K562 (cell line): ENCODE measurements around the gene ACTR1B. TPM values are rescaled to one million over a fixed set of nuclear protein-coding genes. Genes with fewer than 3 reads are reported as not detected.

ENCODE experiments used
- ELF2 ChIP-seq: fragments of 250-450 bp; sonication (Bioruptor Pico); IDR thresholded peaks from 2 replicates; pipeline ENCODE4 v1.5.0; 2021; ENCODE audit warnings: mild to moderate bottlenecking
- KAT2B ChIP-seq: IDR thresholded peaks from one replicate; pipeline ENCODE4 v1.6.1; 2012; ENCODE audit warnings: low read depth, mild to moderate bottlenecking, control low read depth, inconsistent platforms, low read length, moderate library complexity
- KDM5B ChIP-seq: fragments of 200-600 bp; sonication (generic); IDR thresholded peaks from 2 replicates; pipeline ENCODE4 v1.6.1; 2012; ENCODE audit warnings: low read depth, mild to moderate bottlenecking, moderate library complexity, low read length, control low read depth, inconsistent platforms; ENCODE audit not compliant: insufficient replicate concordance
- RFX7 ChIP-seq: fragments of 250-450 bp; sonication (Bioruptor Pico); IDR thresholded peaks from 2 replicates; pipeline ENCODE4 v1.5.1; 2021; ENCODE audit warnings: mild to moderate bottlenecking
- WHSC1 ChIP-seq: IDR thresholded peaks from one replicate; pipeline ENCODE4 v1.6.1; 2012; ENCODE audit warnings: low read length, control low read depth, inconsistent platforms
- ZNF785 ChIP-seq: fragments of 250-450 bp; sonication (Bioruptor Pico); IDR thresholded peaks from 2 replicates; pipeline ENCODE4 v1.4.0; 2020; ENCODE audit warnings: mild to moderate bottlenecking
- polyA plus RNA-seq, 8 experiments: library from polyadenylated mRNA; depleted of rRNA in 4 of 8; stranded (reverse) in 5 of 8; unstranded in 3 of 8; fragments of >200 nt; fragmentation: Nextera tagmentation in 2 of 8; fragmentation: Illumina TruSeq in 1 of 8; extraction: Ambion mirVana in 2 of 8; extraction: Trizol in 1 of 8; gene quantifications; 2 replicates each; pipeline versions ENCODE4 v1.2.1 to v1.2.3, GENCODE V29; 2011 to 2014; ENCODE audit warnings: inconsistent platforms in 1 of 8, missing spikeins in 1 of 8
- total RNA-seq, 7 experiments: library from RNA; depleted of rRNA in 6 of 7; stranded (reverse); fragments of >200 nt in 6 of 7; fragmentation: Illumina TruSeq in 2 of 7; extraction: Trizol in 2 of 7; gene quantifications; 2 replicates each; pipeline versions ENCODE4 v1.2.1 to v1.2.3, GENCODE V29; 2011 to 2021; ENCODE audit warnings: low replicate concordance in 1 of 7
- TF ChIP-seq, protein P1 (sequence below), 2 experiments: fragments of 450-650 bp in 1 of 2; sonication (generic) in 1 of 2; formaldehyde crosslinking in 1 of 2; IDR thresholded peaks; 2 replicates each; pipeline versions ENCODE4 v1.7.1 to v1.9.0; 2016 to 2022; ENCODE audit warnings: inconsistent platforms in 1 of 2, mild to moderate bottlenecking in 1 of 2, missing genetic modification reagents in 1 of 2
- TF ChIP-seq, protein P2 (sequence below): fragments of 200-800 bp; sonication (Bioruptor generic); IDR thresholded peaks from 2 replicates; pipeline ENCODE4 v1.6.1; 2017; ENCODE audit warnings: missing genetic modification characterization, missing compliant biosample characterization
- TF ChIP-seq, protein P3 (sequence below), 2 experiments: IDR thresholded peaks; 2 replicates each; pipeline ENCODE4 v1.6.1; 2011; ENCODE audit warnings: borderline replicate concordance in 1 of 2, control low read depth in 1 of 2, low read depth in 1 of 2, low read length in 1 of 2, mild to moderate bottlenecking in 1 of 2, mixed read lengths in 1 of 2, moderate library complexity in 1 of 2; ENCODE audit not compliant: insufficient read depth in 1 of 2, insufficient read length in 1 of 2, poor library complexity in 1 of 2, severe bottlenecking in 1 of 2; ENCODE audit errors: extremely low read depth in 1 of 2
- TF ChIP-seq, protein P4 (sequence below): fragments of 250-450 bp; sonication (Bioruptor Pico); IDR thresholded peaks from 2 replicates; pipeline ENCODE4 v1.5.0; 2020; ENCODE audit warnings: mild to moderate bottlenecking, borderline replicate concordance

Gene ACTR1B
- total and polyA plus RNA-seq, 9 of the 15 experiments (the other 6 are each of a cell fraction or from before 2014, with no cell fraction given) = 0.49 to 42.3 (median 22.5) TPM

DNA sequence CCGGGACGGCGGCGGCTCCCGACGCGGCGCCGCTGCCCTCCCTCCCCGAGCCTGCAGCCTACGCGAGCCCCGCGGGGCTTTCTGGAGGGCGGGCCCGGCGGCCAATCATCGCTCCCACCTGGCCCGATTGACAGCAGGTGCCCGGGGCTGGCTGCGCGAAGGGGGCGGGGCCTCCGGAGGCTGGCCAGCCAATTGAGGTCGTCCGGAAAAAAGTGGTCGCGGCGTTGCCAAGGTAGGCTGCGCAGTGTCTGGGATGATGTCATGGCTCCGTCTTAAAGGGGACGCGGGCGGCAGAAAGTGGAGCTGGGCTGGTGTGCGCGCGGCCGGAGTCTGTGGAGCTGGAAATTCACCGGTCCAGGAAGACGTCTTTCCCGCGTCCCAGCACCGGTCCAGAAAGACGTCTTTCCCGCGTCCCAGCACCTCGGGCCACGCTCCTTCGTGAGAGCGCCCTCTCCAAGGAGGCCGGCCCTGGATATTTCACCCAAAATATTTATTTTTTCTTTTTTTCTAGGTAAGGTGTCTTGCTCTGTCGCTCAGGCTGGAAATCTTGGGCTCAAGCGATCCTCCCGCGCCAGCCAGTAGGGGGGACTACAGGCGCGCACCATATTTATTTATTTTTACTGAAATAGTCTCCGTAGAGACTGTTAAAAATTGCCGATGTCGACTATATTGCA is at the start of gene ACTR1B (continued):
- TF ChIP-seq, protein P1, sequence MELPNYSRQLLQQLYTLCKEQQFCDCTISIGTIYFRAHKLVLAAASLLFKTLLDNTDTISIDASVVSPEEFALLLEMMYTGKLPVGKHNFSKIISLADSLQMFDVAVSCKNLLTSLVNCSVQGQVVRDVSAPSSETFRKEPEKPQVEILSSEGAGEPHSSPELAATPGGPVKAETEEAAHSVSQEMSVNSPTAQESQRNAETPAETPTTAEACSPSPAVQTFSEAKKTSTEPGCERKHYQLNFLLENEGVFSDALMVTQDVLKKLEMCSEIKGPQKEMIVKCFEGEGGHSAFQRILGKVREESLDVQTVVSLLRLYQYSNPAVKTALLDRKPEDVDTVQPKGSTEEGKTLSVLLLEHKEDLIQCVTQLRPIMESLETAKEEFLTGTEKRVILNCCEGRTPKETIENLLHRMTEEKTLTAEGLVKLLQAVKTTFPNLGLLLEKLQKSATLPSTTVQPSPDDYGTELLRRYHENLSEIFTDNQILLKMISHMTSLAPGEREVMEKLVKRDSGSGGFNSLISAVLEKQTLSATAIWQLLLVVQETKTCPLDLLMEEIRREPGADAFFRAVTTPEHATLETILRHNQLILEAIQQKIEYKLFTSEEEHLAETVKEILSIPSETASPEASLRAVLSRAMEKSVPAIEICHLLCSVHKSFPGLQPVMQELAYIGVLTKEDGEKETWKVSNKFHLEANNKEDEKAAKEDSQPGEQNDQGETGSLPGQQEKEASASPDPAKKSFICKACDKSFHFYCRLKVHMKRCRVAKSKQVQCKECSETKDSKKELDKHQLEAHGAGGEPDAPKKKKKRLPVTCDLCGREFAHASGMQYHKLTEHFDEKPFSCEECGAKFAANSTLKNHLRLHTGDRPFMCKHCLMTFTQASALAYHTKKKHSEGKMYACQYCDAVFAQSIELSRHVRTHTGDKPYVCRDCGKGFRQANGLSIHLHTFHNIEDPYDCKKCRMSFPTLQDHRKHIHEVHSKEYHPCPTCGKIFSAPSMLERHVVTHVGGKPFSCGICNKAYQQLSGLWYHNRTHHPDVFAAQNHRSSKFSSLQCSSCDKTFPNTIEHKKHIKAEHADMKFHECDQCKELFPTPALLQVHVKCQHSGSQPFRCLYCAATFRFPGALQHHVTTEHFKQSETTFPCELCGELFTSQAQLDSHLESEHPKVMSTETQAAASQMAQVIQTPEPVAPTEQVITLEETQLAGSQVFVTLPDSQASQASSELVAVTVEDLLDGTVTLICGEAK (IDR thresholded peaks at IDR 0.05) = 0 out of 2 replicates have a peak, but pooled peaks have one; percentile 11
- TF ChIP-seq, protein P1 (CRISPR knock-in tag; IDR thresholded peaks at IDR 0.05) = no peak
- TF ChIP-seq, protein P2, sequence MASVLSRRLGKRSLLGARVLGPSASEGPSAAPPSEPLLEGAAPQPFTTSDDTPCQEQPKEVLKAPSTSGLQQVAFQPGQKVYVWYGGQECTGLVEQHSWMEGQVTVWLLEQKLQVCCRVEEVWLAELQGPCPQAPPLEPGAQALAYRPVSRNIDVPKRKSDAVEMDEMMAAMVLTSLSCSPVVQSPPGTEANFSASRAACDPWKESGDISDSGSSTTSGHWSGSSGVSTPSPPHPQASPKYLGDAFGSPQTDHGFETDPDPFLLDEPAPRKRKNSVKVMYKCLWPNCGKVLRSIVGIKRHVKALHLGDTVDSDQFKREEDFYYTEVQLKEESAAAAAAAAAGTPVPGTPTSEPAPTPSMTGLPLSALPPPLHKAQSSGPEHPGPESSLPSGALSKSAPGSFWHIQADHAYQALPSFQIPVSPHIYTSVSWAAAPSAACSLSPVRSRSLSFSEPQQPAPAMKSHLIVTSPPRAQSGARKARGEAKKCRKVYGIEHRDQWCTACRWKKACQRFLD = no peak
- TF ChIP-seq KDM5B = no peak
- no peak for TF ChIP-seq ELF2
- no peak for TF ChIP-seq ZNF785 (CRISPR knock-in tag)
- TF ChIP-seq KAT2B = no peak
- TF ChIP-seq, protein P3, sequence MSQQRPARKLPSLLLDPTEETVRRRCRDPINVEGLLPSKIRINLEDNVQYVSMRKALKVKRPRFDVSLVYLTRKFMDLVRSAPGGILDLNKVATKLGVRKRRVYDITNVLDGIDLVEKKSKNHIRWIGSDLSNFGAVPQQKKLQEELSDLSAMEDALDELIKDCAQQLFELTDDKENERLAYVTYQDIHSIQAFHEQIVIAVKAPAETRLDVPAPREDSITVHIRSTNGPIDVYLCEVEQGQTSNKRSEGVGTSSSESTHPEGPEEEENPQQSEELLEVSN (IDR thresholded peaks at IDR 0.05; ENCODE audit: borderline replicate concordance in 1 of 2, extremely low read depth in 1 of 2, insufficient read depth in 1 of 2, insufficient read length in 1 of 2, low read depth in 1 of 2, low read length in 1 of 2, poor library complexity in 1 of 2, severe bottlenecking in 1 of 2) = peak; percentile 56 to 88
- TF ChIP-seq, protein P4, sequence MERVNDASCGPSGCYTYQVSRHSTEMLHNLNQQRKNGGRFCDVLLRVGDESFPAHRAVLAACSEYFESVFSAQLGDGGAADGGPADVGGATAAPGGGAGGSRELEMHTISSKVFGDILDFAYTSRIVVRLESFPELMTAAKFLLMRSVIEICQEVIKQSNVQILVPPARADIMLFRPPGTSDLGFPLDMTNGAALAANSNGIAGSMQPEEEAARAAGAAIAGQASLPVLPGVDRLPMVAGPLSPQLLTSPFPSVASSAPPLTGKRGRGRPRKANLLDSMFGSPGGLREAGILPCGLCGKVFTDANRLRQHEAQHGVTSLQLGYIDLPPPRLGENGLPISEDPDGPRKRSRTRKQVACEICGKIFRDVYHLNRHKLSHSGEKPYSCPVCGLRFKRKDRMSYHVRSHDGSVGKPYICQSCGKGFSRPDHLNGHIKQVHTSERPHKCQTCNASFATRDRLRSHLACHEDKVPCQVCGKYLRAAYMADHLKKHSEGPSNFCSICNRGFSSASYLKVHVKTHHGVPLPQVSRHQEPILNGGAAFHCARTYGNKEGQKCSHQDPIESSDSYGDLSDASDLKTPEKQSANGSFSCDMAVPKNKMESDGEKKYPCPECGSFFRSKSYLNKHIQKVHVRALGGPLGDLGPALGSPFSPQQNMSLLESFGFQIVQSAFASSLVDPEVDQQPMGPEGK (CRISPR knock-in tag) = no peak
- no peak for TF ChIP-seq RFX7 (CRISPR knock-in tag)
- no peak for TF ChIP-seq WHSC1
